Pulmonary artery endothelial cell (primary cell): ENCODE results near the gene TTC9C. TPM values are rescaled to one million over a fixed set of nuclear protein-coding genes. Genes with fewer than 3 reads are reported as not detected.
A peak's percentile ranks its signal among the peaks of the same experiment; 100 is the strongest.
"Not testable (repeated sequence)": the region's sequence is repeated elsewhere in the genome, so short reads cannot be mapped to it uniquely, and the experiment has no call there.

Experiments
- DNase-seq: peaks from one replicate; pipeline ENCODE4 v3.0.0-alpha.2; 2011; ENCODE audit warnings: low read depth, low spot score
- total RNA-seq: library from RNA; depleted of rRNA; stranded (reverse); fragments of >200 nt; gene quantifications from 2 replicates; pipeline ENCODE4 v1.2.3, GENCODE V29; 2014

TTC9C gene
- total RNA-seq, 1 donor from 2014 or later: 32.8 TPM

GRCh38 chr11:62749931-62750330 is 21.6 kb downstream of the TTC9C start:
- not testable (repeated sequence) for DNase-seq

- no peak for DNase-seq
These were observed 24.0 kb downstream of the TTC9C start for GRCh38 chr11:62752177-62752785.

GRCh38 chr11:62752994-62753735 is 24.9 kb downstream of the TTC9C start:
- DNase-seq: no peak

- DNase-seq: peak; percentile 100
These were observed 25.7 kb downstream of the TTC9C start, which contains the start of gene ZBTB3 for GRCh38 chr11:62753736-62754603. Gene ZBTB3 (minus strand): TSS chr11:62754160. CDS start chr11:62753664, 496 bp downstream.

- DNase-seq: no peak
These were observed 26.9 kb downstream of the TTC9C start for GRCh38 chr11:62755086-62755615.

- no peak for DNase-seq
These were observed 29.8 kb downstream of the TTC9C start for GRCh38 chr11:62757846-62758788.

GRCh38 chr11:62760867-62761227 is 32.6 kb downstream of the TTC9C start:
- DNase-seq: not testable (repeated sequence)

- DNase-seq: no peak
These were observed 42.5 kb downstream of the TTC9C start for GRCh38 chr11:62770778-62771143.

GRCh38 chr11:62771144-62772021 is 43.1 kb downstream of the TTC9C start, which contains the start of gene TAF6L:
Gene TAF6L (plus strand): TSS chr11:62771396. CDS start chr11:62775784, 4,388 bp downstream.
- DNase-seq: peak; percentile 88

- no peak for DNase-seq
These were observed 46.1 kb downstream of the TTC9C start for GRCh38 chr11:62774407-62774806.

GRCh38 chr11:62775646-62776045 is 47.4 kb downstream of the TTC9C start:
- DNase-seq: no peak

- no peak for DNase-seq
These were observed 49.1 kb downstream of the TTC9C start for GRCh38 chr11:62777389-62777788.

- no peak for DNase-seq
These were observed 50.2 kb downstream of the TTC9C start for GRCh38 chr11:62778441-62778840.

GRCh38 chr11:62782753-62783152 is 54.5 kb downstream of the TTC9C start:
- DNase-seq: no peak

- no peak for DNase-seq
These were observed 58.2 kb downstream of the TTC9C start for GRCh38 chr11:62786318-62787004.

GRCh38 chr11:62787005-62787759 is 58.9 kb downstream of the TTC9C start, which contains the start of gene TMEM179B:
Gene TMEM179B (plus strand): TSS chr11:62787402. CDS start chr11:62787432, 30 bp downstream.
- DNase-seq: peak; percentile 91
